Measurements from ENCODE around the gene XBP1. TPM values are rescaled to one million over a fixed set of nuclear protein-coding genes. Genes with fewer than 3 reads are reported as not detected.

XBP1 gene
- total and polyA plus RNA-seq, 2 of the 13 experiments (the other 11 are each of a cell fraction or from before 2014, with no cell fraction given), result 416 to 427 TPM

DNA sequence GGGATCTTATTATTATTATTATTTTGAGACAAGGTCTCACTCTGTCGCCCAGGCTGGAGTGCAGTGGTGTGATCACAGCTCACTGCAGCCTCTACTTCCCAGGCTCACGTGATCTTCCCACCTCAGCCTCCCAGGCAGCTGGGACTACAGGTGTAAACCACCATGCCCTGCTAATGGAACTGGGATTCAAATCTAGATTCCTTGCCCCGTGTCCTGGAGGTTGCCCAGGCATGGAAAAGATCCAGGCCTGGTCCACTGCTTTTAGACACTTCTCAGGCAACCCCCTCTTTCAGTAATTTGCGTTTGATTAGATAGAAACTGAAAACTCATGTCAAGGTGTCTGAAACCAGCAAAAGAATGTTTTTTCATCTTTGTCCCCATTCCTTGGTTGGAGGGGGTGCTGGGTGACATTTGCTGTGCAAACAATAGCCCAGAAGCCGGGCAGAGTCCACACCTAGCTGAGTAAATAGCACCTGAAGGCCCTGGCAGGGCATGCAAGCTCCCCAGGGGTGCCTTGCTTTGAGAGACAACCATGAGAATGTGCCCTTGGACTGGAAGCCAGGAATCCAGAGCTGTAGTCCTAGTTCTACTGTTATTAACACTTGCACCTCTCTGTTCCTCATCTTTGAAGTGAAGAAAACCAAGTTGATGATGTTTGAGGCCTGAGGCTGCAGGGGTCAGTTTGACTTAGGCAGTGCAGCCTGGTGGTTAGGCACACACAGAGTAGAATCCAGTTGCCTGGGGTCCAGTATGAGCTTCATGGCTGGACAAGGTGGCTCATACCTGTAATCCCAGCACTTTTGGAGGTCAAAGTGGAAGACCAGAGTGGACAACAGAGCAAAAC, 19.1 kb upstream of the XBP1 start (continued):
- TF ChIP-seq ZIK1 (CRISPR knock-in tag; IDR thresholded peaks at IDR 0.05; ENCODE audit: borderline replicate concordance, low read depth) (no peak), ZFP91 (CRISPR knock-in tag; IDR thresholded peaks at IDR 0.05; ENCODE audit: borderline replicate concordance) (peak; percentile 53; the same call in 1 of the 2 replicates), AHDC1 (CRISPR knock-in tag; IDR thresholded peaks at IDR 0.05; ENCODE audit: borderline replicate concordance) (peak; percentile 80), ZNF281 (CRISPR knock-in tag; IDR thresholded peaks at IDR 0.05; ENCODE audit: borderline replicate concordance) (peak; percentile 63; the same call in 1 of the 2 replicates), ZNF678 (CRISPR knock-in tag; IDR thresholded peaks at IDR 0.05) (no peak), TAF1 (CRISPR knock-in tag; IDR thresholded peaks at IDR 0.05) (peak; percentile 22; the same call in 1 of the 2 replicates), RFX5 (IDR thresholded peaks at IDR 0.05; ENCODE audit: low read depth, low read length) (no peak), NFAT5 (CRISPR knock-in tag; IDR thresholded peaks at IDR 0.05) (0 out of 2 replicates have a peak, but pooled peaks have one; percentile 42)

Measured in HepG2 (cell line).